HG03025 (cell line): ENCODE results near the gene FFAR3.
"Not testable (repeated sequence)": the region's sequence is repeated elsewhere in the genome, so short reads cannot be mapped to it uniquely, and the experiment has no call there.

ENCODE experiments used
- ATAC-seq: cut with Tn5 transposase; IDR thresholded peaks from one replicate; pipeline ENCODE4 v1.9.1; 2021; ENCODE audit warnings: mild to moderate bottlenecking, moderate library complexity; ENCODE audit not compliant: unreplicated experiment, low FRiP score

Gene FFAR3

DNA sequence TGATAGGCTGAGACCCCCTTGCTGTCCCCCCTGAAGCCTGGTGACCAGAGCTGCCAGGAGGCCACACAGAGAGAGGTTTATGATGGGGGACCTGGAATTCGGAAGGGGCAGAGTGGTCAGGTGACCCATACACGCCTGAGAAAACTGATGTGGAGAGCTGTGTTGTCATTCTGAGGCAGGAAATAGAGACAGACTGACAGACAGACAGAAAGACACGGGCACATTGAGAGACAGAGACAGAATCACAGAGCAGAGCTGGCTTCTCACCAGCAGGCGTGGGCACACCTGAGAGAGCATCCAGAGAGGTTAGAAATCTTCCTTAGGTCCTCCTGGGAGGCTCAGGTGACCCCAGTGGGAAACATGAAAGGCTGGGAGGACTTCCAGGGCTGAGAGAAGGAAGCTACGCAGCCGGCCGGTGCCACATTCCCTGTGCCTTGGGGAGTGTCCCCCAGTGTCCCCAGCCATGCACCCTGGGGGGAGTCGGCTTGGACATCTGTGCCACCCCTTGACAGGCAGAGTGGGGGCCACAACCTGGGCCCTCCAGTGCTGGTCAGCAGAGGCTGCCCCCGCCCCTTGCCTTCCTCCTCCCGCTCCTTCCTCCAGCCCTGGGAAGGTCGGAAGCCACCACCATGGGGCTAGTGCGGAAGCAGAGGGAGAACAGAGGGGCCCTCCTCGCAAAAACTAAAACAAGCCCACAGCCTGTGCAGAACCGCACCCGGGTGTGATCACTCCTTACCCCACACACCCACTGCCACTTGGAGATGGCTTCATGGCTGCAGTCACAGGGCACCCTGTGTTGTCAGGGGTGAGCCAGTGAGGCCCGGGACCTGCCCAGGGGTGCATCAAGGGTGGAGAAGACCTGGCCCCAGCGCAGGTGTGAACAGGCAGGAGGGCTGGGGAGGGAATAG, 8.4 kb upstream of the FFAR3 start:
- no peak for ATAC-seq

DNA sequence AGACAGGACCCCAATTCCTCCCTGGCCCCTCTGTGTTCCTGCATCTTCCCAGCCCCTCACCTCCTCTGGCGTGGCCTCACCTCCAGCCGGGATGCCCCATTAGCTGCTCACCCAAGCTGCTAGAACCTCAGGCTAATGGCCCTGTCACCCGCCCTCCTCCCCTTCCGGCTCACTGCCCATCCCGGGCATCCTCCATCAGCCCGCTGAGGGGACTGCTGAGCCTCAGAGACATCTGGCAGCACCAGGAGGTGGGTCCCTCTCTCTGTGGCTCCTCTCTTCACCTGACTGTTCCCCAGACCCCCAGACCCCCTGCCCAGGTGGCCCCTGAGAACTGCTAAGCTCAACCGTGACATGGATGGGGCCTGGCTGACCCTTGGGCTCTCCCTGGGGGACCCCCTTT, 7.7 kb upstream of the FFAR3 start:
- no peak for ATAC-seq

DNA sequence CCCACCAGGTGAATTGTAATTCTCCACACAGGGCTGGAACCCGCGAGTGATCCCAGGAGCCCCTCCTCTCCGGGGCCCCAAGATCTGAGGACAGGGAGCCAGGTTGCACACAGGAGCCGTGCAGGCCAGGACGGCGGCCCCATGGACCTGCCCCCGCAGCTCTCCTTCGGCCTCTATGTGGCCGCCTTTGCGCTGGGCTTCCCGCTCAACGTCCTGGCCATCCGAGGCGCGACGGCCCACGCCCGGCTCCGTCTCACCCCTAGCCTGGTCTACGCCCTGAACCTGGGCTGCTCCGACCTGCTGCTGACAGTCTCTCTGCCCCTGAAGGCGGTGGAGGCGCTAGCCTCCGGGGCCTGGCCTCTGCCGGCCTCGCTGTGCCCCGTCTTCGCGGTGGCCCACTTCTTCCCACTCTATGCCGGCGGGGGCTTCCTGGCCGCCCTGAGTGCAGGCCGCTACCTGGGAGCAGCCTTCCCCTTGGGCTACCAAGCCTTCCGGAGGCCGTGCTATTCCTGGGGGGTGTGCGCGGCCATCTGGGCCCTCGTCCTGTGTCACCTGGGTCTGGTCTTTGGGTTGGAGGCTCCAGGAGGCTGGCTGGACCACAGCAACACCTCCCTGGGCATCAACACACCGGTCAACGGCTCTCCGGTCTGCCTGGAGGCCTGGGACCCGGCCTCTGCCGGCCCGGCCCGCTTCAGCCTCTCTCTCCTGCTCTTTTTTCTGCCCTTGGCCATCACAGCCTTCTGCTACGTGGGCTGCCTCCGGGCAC, 6.7 kb upstream of the FFAR3 start:
- ATAC-seq = no peak

DNA sequence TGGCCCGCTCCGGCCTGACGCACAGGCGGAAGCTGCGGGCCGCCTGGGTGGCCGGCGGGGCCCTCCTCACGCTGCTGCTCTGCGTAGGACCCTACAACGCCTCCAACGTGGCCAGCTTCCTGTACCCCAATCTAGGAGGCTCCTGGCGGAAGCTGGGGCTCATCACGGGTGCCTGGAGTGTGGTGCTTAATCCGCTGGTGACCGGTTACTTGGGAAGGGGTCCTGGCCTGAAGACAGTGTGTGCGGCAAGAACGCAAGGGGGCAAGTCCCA, 6.1 kb upstream of the FFAR3 start:
- no peak for ATAC-seq

DNA sequence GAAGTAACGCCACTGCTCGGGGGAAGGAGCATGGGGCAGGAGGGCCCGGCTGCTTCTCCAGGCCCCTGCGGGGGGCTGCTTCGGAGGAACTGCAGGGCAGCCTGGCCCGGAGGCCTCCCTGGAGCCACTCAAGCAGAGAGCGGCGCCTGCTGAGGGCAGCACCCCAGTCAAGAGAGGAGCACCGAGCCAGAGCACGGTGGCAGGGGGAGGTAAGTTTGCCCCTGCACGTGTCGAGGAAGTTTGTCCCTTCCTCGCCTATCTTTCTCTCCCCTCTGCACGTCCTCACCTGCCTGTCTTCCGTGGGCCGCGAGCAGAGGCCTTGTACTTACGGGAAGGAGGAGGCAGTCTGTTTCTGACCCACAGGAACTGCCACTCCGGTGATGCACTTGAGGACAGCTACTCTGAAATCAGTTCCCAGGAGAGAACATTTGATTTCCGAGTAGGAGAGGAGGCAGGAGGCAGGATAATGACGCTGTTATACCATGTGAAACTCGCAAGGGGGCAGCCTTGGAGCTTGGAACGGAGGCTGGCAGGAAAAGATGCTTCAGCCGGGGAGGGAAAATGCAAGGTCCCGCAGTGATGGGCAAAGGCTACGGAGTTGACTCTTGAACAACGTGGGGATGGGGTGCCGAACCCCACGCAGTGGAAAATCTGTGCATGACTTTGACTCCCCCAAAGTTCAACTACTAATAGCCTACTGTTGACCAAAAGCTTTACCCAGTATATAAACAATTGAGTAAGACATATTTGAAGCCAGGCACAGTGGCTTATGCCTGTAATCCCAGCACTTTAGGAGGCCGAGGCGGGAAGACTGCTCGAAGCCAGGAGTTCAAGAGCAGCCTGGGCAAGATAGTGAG, 5.6 kb upstream of the FFAR3 start:
- no peak for ATAC-seq

DNA sequence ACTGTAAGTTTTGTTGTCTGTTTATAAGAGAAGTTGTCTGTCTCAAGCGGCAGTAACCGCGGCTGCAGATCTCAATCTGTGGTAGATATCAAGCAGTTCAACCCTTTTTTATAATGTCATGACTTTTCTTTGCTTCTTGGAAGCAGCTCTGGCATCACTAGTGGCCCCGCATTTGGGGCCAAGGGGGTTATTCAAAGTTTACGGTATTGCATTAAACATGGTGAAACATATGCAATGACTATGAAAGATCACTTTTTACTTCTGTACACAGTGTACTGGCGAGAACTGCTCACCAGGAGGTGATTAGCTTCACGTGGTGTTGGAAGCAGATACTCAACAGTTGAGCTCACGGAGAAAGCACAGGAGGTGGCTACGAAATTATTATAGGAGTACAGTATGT, 4.6 kb upstream of the FFAR3 start:
- ATAC-seq = no peak

DNA sequence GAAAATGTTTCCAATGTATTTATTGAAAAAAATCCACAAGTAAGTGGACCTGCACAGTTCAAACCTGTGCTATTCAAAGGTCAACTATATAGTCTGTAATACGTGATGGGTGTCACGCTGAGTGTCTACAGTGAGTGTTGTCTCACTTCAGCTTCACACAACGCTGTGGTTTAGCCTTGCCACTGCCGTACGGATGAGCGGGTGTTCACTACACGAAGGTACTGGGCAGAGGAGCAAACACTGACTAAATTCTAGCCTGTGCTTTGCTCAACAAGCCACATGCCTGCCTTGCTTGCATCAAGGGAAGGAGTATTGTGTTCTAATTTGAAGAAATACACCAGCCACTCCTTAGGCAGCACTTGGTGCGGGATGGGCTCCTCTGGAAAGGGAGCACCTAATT, 3.4 kb upstream of the FFAR3 start:
- no peak for ATAC-seq

DNA sequence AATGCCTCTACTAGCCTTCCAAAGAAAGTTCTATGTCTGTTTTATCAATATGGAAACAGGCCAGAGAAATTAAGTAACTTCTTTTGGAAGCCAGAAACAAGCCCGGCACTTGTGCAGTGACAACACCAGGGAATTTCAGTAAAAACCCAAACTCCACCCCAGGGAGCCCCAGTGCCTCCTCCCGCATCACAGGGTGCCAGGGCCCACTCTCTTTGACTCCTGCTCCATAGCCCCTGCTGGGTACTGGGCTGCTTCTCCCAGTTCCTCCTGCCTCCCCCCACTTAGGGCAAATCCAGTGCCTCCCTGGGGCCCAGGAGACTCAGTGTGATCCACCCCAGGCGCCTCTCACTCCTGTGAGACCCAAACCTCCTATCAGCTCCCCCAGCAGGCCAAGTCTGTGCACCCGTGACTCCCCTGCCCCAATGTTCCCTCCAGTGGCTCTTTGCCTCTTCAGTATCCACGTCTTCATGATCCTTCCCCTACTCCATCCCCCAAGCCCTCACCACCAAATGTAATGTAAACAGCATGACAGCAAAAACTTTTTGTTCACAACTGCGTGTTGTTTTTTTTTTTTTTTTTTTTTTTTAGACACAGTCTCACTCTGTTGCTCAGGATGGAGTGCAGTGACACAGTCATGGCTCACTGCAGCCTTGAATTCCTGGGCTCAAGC, 2.3 kb upstream of the FFAR3 start:
- no peak for ATAC-seq

DNA sequence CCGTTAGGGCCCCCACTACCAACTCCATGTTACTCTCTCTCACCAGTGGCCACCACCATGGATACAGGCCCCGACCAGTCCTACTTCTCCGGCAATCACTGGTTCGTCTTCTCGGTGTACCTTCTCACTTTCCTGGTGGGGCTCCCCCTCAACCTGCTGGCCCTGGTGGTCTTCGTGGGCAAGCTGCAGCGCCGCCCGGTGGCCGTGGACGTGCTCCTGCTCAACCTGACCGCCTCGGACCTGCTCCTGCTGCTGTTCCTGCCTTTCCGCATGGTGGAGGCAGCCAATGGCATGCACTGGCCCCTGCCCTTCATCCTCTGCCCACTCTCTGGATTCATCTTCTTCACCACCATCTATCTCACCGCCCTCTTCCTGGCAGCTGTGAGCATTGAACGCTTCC, 574 bp downstream of the FFAR3 start:
- not testable (repeated sequence) for ATAC-seq

DNA sequence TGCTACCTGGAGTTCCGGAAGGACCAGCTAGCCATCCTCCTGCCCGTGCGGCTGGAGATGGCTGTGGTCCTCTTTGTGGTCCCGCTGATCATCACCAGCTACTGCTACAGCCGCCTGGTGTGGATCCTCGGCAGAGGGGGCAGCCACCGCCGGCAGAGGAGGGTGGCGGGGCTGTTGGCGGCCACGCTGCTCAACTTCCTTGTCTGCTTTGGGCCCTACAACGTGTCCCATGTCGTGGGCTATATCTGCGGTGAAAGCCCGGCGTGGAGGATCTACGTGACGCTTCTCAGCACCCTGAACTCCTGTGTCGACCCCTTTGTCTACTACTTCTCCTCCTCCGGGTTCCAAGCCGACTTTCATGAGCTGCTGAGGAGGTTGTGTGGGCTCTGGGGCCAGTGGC, 1.1 kb downstream of the FFAR3 start:
- ATAC-seq = not testable (repeated sequence)

DNA sequence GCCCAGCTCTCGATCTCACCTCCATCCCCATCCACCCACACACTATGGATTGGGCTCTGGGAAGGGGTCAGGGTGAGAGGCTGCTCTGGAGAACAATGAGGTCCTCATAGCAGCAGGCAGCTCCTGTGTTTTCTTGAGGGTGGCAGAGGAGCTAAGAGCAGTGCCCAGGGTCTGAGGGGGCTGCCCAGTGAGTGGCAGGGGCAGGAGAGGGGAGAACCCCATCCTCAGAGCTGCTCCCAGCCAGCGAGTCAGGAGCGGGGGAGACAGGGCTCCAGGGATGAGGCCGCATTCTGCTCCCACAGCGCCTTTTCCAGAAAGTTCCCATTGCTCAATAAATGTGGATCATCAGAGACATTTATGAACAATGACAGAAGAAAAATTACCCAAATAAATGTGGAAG, 1.8 kb downstream of the FFAR3 start:
- not testable (repeated sequence) for ATAC-seq

DNA sequence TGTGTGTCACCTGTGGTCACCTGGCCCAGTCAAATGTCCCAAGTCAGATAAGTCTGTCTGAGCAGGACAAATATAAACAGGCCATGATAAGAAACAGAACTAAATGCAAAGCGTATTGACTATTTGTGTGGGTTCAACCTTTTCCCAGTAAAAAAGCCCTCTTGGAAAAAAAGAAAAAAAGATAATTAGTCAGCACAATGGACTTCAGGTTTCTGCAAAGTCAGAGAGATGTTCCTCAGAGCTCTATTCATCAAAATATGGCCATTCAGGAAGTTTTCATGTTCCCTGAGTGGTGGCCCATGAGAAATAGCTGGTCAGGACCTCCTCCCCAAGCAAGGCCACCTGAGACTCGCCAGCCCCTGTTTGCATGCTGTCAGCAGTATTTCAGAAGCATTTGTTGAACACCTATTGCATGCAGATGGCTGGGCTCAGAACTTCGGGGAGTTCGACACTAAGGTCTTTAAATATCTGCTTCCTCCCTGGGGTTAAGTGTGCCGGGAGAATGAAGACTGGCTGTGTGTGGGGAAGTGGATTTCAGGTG, 2.7 kb downstream of the FFAR3 start:
- no peak for ATAC-seq

DNA sequence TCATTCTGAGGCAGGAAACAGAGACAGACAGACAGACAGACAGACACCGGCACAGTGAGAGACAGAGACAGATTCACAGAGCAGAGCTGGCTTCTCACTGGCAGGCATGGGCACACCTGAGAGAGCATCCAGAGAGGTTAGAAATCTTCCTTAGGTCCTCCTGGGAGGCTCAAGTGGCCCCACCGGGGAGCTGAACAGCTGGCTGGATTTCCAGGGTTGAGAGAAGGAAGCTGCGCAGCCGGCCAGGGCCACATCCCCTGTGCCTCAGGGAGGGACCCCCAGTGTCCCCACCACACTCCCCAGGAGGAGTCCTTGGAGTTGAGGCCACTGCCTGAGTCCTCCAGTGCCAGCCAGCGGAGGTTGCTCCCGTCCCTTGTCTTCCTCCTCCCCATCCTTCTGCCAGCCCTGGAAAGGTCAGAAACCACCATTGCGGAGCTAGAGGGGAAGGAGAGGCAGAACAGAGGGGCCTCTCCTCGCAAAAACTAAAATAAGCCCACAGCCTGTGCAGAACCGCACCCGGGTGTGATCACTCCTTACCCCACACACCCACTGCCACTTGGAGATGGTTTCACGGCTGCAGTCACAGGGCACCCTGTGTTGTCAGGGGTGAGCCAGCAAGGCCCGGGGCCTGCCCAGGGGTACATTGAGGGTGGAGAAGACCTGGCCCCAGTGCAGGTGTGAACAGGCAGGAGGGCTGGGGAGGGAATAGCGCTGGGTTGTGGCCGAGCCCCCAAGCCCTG, 4.2 kb downstream of the FFAR3 start:
- no peak for ATAC-seq

DNA sequence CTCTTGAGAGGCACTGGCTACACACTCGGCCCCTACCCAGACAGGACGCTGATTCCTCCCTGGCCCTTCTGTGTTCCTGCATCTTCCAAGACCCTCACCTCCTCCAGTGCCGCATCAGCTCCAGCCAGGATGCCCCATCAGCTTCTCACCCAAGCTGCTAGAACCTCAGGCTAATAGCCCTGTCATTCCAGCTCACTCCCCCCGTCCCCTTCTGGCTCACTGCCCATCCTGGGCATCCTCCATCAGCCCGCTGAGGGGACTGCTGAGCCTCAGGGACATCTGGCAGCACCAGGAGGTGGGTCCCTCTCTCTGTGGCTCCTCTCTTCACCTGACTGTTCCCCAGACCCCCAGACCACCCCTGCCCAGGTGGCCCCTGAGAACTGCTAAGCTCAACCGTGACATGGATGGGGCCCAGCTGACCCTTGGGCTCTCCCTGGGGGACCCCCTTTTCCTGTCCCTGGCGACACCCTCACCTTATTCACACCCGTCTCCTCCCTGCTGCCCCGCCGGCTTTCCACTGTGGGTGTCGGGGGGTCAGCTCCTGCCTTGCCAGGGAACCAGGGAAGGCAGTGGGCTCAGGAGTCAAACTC, 4.8 kb downstream of the FFAR3 start:
- no peak for ATAC-seq

DNA sequence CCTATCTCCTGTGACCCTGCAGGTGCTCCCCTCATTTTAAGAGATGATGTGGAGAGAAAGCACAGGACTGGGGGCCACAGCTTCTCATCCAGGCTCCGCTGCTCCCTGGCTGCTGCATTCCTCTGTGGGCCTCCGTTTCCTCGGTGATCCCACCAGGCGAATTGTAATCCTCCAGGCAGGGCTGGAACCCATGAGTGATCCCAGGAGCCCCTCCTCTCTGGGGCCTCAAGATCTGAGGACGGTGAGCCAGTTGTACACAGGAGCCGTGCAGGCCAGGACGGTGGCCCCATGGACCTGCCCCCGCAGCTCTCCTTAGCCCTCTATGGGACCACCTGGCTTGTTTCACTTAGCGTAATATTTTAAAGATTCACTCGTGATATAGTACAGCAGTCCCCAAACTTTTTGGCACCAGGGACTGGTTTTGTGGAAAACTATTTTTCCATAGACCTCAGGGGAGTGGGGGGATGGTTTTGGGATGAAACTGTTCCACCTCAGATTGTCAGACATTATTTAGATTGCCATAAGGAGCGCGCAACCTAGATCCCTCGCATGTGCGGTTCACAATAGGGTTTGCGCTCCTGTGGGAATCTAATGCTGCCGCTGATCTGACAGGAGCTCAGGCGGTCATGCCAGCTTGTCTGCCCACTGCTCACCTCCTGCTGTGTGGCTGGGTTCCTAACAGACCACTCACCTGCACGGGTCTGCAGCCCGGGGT, 5.6 kb downstream of the FFAR3 start:
- no peak for ATAC-seq

DNA sequence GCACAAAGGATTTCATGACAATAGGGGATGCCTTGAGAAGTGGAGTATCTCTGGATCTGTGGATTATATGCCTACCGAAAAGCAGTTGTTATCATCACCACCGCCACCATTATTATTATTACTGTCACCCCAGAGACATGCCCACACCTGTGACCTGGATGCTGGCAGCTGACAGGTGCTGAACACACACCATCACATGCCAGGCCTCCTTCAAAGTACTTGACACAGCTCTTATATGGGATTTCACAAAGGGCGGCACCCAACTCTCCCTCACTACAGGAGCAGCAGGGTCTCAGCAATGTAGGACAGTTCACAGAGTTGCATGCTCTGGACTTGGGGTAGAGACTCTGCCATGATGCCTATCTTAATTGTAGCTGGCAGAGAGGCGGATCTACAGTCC, 7.0 kb downstream of the FFAR3 start:
- no peak for ATAC-seq

DNA sequence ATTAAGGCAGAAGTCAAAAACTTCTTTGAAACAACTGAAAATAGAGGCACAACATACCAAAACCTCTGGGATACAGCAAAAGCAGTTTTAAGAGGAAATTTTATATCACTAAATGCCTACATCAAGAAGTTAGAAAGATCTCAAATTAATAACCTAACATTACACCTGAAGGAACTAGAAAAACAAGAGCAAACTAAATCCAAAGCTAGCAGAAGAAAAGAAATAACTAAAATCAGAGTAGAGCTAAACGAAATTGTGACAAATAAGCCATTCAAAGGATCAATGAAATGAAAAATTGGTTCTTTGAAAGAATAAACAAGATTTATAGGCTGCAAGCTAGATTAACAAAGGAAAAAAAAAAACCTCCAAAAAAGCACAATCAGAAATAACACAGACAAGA, 10.1 kb downstream of the FFAR3 start:
- ATAC-seq = no peak

DNA sequence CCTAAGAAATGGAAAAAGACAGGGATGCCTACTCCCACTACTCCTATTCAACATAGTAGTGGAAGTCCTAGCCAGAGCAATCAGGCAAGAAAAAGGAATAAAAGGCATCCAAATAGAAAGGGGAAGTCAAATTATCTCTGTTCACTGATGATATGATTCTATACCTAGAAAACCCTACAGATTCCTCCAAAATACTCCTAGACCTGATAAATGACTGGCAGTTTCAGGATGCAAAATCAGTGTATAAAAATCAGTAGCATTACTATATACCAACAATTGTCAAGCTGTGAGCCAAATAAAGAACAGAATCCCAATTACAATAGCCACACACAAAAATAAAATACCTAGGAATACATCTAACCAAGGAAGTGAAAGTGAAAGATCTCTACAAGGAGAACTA, 11.3 kb downstream of the FFAR3 start:
- ATAC-seq = no peak

DNA sequence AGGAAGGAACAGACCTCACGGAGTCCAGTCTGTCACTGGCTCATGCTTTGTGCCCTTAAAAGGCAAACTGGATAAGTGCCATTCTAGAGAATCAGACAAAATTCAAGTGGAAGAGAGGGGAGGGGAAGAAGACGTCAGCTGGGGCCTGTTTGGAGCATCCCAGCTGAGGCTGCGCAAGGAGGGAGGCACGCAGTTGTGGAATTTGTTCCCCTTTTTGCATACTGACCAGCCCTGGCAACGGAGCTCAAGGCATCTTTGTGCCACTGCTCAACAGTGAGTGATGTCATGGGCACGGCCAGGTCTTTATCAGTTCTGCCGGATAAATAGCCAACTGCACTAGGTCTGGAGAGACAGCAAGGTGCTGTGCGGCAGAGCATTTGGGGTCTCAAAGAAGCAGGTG, 12.5 kb downstream of the FFAR3 start, which contains the start of gene GPR42:
GPR42 (plus strand) TSS at position 347 of the 400 bp plus-strand sequence. CDS start 292 bp downstream, outside the sequence.
- ATAC-seq = no peak
